Measurements from ENCODE around the gene TFEB. TPM values are rescaled to one million over a fixed set of nuclear protein-coding genes. Genes with fewer than 3 reads are reported as not detected.

TFEB gene
- total and polyA plus RNA-seq, 2 of the 8 experiments (the other 6 are each of a cell fraction or from before 2014, with no cell fraction given): 2.3 to 6.7 TPM

DNA sequence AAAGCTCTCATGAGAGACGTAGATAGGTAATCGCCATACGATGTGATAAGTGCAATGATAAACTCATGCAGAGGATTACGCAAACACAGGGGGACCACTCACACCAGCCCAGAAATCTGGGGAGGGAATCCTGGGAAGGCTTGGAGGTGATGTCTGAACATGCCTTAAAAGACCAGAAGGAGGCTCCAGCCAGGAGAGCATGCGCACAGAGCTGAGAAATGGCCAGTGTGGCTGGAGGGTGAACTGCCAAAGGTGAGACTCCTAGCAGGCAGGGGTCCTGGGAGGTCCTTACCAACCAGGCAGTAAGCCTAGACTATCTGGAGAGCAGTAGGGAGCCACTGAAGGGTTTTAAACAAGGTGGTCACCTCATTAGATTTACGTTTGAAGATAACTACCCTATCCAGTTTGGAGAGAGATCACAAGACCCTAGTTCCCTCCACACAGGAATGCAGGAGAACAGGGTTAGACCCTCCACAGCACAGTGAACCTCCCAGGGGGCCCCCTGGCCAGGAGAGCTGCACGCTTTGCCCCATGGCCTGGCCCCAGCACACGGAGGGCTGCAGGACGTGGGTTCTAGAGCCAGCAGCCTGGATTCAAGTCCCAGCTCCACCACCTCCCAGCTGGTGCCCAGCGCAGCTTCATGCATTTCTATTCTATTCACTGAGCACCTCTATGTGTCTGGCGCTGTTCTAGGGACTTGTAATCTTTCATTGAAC lies 84.0 kb downstream of the TFEB start:
- peaks cover 0 to 9% (median 2%) of the 10 kb centered on the region in 4 experiments; a peak in 3 of 7 replicates for H3K4me1 ChIP-seq (replicated peaks in 1 of 4; ENCODE audit: control insufficient read depth in 3 of 4, insufficient read depth in 4 of 4, low read length in 3 of 4)
- no peak overlapping the region for H2BK120ac ChIP-seq (replicated peaks; ENCODE audit: low read depth, low read length)
- H3K23ac ChIP-seq (ENCODE audit: insufficient read length): no peak overlapping the region
- no peak for TF ChIP-seq TCF12 (IDR thresholded peaks at IDR 0.05; ENCODE audit: low read depth, low read length)
- no peak for TF ChIP-seq KDM1A (IDR thresholded peaks at IDR 0.05; ENCODE audit: borderline replicate concordance, low read length)
- TF ChIP-seq POU5F1 (IDR thresholded peaks at IDR 0.05; ENCODE audit: low read depth, low read length): no peak
- no peak for TF ChIP-seq SIRT6 (IDR thresholded peaks at IDR 0.05; ENCODE audit: low read length)
- no peak for TF ChIP-seq SP2 (IDR thresholded peaks at IDR 0.05; ENCODE audit: low read length)
- TF ChIP-seq SUZ12 (IDR thresholded peaks at IDR 0.05; ENCODE audit: low read length): no peak
- TF ChIP-seq BCL11A (IDR thresholded peaks at IDR 0.05; ENCODE audit: low read depth in 2 of 2, low read length in 2 of 2): no peak
- no peak for TF ChIP-seq EZH2 (IDR thresholded peaks at IDR 0.05; ENCODE audit: low read depth, low read length, severe bottlenecking)
- TF ChIP-seq MAFK (IDR thresholded peaks at IDR 0.05; ENCODE audit: low read depth, low read length): no peak
- CTCF ChIA-PET (ENCODE audit: partially characterized antibody): interaction anchor here (0.9 to 2.6 kb wide), 12 partner anchors 10 to 283 kb away, joined by 3 to 13 read pairs (median 3); no protein-coding TSS in a partner anchor
- H3K36me3 ChIP-seq (ENCODE audit: control insufficient read depth in 2 of 4, insufficient read depth in 4 of 4, low read length in 3 of 4): peaks cover 0 to 11% (median 2%) of the 10 kb centered on the region in 4 experiments; a peak in 5 of 8 replicates
- no peaks in the 10 kb centered on the region for H3K27me3 ChIP-seq (replicated peaks in 1 of 4; ENCODE audit: control insufficient read depth in 3 of 4, extremely low read depth in 1 of 4, insufficient read depth in 3 of 4, low read length in 3 of 4)
- no peak overlapping the region for H2BK12ac ChIP-seq (ENCODE audit: low read depth, low read length)
- no peak overlapping the region for H3K4me2 ChIP-seq (ENCODE audit: insufficient read depth in 1 of 2, low read depth in 2 of 2, low read length in 2 of 2)
- H3K14ac ChIP-seq (ENCODE audit: insufficient read length): no peak overlapping the region
- H3K4me3 ChIP-seq (ENCODE audit: extremely low read depth in 1 of 4, insufficient read depth in 2 of 4, low read depth in 3 of 4, low read length in 4 of 4): no peak overlapping the region
- no peak overlapping the region for H3K9ac ChIP-seq (replicated peaks in 1 of 4; ENCODE audit: extremely low read depth in 1 of 4, low read depth in 3 of 4, low read length in 3 of 4)
- H4K91ac ChIP-seq (replicated peaks; ENCODE audit: insufficient read length, low read length): no peak overlapping the region
- H3K79me1 ChIP-seq (ENCODE audit: low read depth, low read length): no peaks in the 10 kb centered on the region
- no peak overlapping the region for H3K18ac ChIP-seq (ENCODE audit: extremely low read depth, low read length)
- POLR2A ChIA-PET (ENCODE audit: partially characterized antibody): interaction anchor here (1.5 kb wide), 1 partner anchor 11 kb away, joined by 4 read pairs; no protein-coding TSS in a partner anchor
- H3K23me2 ChIP-seq (ENCODE audit: low read depth, low read length): 0 out of 2 replicates have a peak, but pooled peaks cover 2% of the 10 kb centered on the region
- no peaks in the 10 kb centered on the region for H3K9me3 ChIP-seq (ENCODE audit: insufficient read depth in 2 of 2, low read depth in 1 of 2, low read length in 1 of 2)
- no peak overlapping the region for H2AK5ac ChIP-seq (ENCODE audit: low read depth, low read length)
- H3K4ac ChIP-seq (replicated peaks; ENCODE audit: insufficient read length, low read depth, low read length): no peak overlapping the region
- no peaks in the 10 kb centered on the region for H4K20me1 ChIP-seq (replicated peaks in 1 of 2; ENCODE audit: control insufficient read depth in 1 of 2, insufficient read depth in 2 of 2, low read length in 2 of 2)
- DNase-seq (ENCODE audit: low read depth in 1 of 2, low spot score in 2 of 2) (no peak), FAIRE-seq (no peak)
- H2AFZ ChIP-seq (ENCODE audit: low read length): no peak overlapping the region
- no peak overlapping the region for H4K8ac ChIP-seq (ENCODE audit: extremely low read depth, insufficient read depth, low read length)
- no peak overlapping the region for H2BK20ac ChIP-seq (ENCODE audit: low read length)
- no peak overlapping the region for H3K27ac ChIP-seq (ENCODE audit: low read depth, low read length)
- 85% methylated on average over 11 of the region's 11 CpGs; no CpG with 5 or more reads in 1 of the 2 experiments for WGBS, 2 experiments (ENCODE audit: extremely low coverage in 1 of 2, insufficient coverage in 1 of 2, insufficient read length in 1 of 2, insufficient replicate concordance in 2 of 2, low coverage in 1 of 2, low lambda C conversion rate in 2 of 2, missing lambda C conversion rate in 1 of 2)
- H2BK15ac ChIP-seq (ENCODE audit: low read length): no peak overlapping the region
- H4K5ac ChIP-seq (ENCODE audit: insufficient read length, low read depth, low read length): no peak overlapping the region
- no peak overlapping the region for H2BK5ac ChIP-seq (ENCODE audit: low read depth, low read length)
- no peak overlapping the region for H3K56ac ChIP-seq (replicated peaks; ENCODE audit: insufficient read length, low read depth, low read length)
- H3K79me2 ChIP-seq (ENCODE audit: control insufficient read depth in 1 of 2, insufficient read depth in 2 of 2, low read length in 2 of 2): no peaks in the 10 kb centered on the region
